GM19438 (cell line): ENCODE results near the gene GSAP.
A peak's percentile ranks its signal among the peaks of the same experiment; 100 is the strongest.

Experiments
- ATAC-seq: cut with Tn5 transposase; IDR thresholded peaks from one replicate; pipeline ENCODE4 v1.9.1; 2021; ENCODE audit warnings: low read depth; ENCODE audit not compliant: unreplicated experiment

The GSAP gene

GRCh38 chr7:77409739-77410547, 6.2 kb downstream of the GSAP start:
- no peak for ATAC-seq

- no peak for ATAC-seq
Measured at GRCh38 chr7:77409005-77409738, 7.0 kb downstream of the GSAP start.

DNA sequence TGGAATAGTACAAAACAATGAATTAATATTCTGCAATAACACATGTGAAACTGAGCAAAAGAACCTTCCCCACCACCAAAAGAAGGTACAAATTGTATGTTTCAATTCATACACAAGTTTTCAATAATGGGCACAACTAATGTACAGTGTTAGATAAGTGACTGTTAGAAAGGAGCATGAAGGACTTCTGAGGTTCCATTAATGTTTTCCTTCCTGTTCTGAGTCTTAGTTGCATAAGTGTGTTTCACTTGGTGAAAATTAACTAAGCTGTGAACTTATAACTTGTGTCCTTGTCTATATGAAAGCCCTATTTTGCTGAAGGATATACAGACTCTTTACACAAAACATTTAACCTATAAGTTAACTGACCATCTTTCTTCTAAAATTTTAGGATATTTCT, 8.2 kb downstream of the GSAP start:
- ATAC-seq, result no peak

GRCh38 chr7:77406421-77406820, 9.7 kb downstream of the GSAP start:
- no peak for ATAC-seq

DNA sequence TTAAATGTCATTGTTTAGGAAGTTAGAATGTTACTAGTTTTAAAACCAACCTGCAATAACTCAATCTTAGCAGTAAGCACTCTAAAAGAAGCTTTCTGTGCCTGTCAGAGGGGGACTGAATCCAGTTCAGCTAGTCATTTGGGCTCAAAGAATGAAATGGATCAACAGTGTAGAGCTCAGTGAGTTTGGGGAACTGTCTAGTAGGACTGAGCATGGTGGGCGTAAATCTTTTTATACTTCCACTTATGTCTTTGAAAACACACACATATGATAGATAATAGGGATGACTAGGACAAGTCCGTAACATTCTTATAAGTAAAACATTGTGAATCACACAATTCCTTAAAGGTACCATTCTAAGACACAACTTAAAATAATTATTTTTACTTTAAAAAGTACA, 11.5 kb downstream of the GSAP start:
- ATAC-seq, result no peak

DNA sequence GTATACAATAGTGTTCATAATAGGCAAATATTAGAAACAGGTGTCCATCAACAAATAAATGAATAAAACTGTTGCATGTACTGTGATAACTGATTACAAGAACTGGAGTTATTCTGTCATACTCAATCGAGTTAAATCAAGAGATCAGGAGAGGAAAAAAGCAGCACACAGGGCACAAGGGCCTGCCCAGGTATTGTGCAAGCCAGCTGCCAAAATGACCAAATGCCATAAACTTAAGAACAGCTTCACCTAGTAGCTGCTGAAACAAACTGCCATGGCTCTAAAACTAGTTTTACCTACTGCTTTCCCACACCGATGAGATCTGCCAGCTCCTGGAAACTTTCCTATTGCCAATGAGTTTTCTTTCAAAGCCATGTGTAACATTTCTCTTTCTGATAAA, 12.2 kb downstream of the GSAP start:
- no peak for ATAC-seq

GRCh38 chr7:77402818-77403217, 13.3 kb downstream of the GSAP start:
- no peak for ATAC-seq

GRCh38 chr7:77401002-77401401, 15.1 kb downstream of the GSAP start:
- no peak for ATAC-seq

DNA sequence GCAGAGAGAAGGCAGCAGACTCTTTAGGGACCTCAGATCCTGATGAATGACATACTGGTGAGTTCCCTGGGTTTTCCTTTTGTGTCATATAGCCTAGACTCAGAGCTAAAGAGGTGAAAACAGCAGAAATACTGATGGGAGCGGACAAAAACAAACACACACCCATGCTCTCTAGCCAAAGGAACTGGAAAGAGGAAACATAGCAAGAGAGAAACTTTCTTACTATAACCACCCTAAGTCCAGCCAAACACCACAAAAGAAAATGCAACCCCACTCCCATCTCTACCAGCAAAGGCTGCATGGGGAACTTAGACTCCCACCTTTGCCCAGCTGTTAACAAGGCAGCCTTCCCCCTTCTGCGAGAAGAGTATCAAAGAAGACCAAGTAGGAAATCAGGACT, 16.3 kb downstream of the GSAP start:
- no peak for ATAC-seq

- ATAC-seq, result no peak
Measured at GRCh38 chr7:77396894-77397547, 19.1 kb downstream of the GSAP start.

DNA sequence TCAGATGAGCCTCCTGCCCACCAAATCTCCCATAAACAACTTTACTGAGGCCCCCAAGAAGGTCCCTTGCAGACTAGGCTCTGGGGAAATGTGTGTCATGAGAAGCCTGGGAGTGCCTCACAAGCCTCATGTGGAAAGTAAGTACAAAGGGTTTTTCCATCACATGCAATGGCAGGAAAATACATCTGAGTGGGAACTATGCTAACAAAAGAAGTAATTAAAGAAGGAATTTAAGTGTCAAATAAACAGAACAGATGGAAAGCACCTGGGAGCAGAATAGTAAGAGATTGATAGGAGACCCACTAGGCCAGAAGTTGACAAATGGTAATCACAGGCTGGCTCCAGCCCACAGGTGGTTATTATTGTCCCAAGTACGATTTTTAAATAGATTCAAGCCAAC, 20.5 kb downstream of the GSAP start:
- ATAC-seq, result no peak

GRCh38 chr7:77393954-77394353, 22.2 kb downstream of the GSAP start:
- no peak for ATAC-seq

DNA sequence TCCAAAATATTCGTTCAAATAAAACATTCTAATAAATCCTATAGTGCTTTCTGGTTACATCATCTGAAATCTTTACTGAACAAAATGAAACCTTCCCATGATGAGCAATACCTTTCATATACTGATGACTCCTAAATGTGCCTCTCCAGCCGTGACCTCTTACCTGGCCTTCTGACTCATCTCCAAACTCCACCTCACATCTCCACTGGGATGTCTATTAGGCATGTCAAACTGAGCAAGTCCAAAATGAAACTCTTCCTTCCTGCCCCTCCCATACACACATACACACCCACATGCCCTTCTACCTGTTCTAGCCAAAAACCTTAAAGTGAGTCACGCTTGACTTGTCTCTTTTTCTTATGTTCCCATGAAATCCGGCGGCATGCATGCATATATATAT, 22.9 kb downstream of the GSAP start:
- ATAC-seq, result peak; percentile 89

GRCh38 chr7:77391230-77391629, 24.9 kb downstream of the GSAP start:
- no peak for ATAC-seq

DNA sequence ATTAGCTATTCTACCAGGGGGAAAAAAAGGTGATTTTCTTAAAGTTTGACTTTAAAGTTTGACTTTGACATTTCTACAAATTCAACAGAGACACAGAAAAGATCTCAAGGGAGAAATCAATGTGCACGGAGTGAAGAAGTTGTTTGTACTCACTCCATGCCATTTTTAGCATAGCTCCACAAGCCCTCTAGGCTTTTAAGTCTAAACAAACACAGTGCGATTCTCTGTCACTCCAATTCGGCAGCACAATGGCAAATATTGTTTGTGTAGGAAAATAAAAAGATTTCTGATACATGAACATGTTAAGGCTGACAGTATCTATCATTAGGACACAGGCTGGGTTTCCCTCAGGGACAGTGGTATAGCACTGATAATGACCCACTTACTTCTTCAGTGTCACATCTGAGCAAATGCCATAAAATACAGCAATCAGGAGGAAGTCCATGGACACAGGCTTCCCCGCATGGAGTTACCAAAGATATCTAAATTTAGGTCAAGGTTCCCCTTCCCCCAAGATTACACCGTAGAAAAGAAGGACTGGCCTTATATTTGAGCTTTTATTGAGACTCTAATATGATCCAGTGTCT, 28.0 kb downstream of the GSAP start:
- no peak for ATAC-seq

DNA sequence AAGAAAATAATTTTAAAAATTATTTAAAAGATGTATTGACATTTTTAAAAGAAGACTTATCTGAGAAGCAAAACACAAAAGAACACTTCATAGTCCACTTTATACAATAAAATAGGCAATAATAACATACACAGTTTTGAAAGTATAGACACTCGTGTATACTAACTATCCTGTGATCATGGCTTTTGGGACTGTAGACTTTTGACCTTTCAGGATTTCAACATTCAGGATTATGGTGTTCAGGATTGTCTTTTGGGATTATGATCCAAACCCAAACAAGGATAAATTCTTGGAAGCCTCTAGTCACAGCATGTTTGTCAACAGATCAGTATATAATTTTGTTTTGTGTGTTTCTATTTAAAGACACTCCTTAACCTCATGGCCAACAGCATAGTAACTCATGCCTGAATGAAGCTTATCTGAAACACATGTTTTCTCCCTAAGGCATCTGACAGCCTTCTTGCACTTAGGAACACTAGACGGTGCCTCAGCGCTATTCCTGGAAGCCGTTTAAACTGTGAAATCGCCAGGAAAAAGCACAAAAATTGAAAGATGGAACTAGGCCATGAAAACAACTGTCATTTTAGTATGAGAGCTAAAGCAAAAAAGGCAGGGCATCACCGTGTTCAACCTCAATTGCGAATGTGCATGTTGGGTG, 29.9 kb downstream of the GSAP start:
- ATAC-seq, result no peak

GRCh38 chr7:77383333-77383740, 32.8 kb downstream of the GSAP start:
- no peak for ATAC-seq

DNA sequence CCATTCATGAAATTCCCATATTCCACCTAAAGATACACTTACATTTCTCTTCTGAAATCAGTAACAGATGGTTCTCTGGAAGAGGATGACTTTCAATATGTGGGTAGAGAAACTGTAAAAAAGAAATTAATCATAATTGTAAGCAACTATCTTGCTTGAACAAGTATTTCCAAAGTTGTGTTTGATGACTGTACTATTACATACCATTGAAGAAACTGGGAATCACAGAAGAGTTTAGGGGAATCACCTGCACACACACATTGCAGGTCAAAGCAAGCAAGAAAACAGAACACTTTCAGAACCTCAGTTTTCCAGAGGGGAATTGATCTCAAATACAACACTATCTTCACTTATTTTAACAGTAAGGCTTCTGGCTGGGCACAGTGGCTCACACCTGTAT, 33.6 kb downstream of the GSAP start:
- no peak for ATAC-seq

DNA sequence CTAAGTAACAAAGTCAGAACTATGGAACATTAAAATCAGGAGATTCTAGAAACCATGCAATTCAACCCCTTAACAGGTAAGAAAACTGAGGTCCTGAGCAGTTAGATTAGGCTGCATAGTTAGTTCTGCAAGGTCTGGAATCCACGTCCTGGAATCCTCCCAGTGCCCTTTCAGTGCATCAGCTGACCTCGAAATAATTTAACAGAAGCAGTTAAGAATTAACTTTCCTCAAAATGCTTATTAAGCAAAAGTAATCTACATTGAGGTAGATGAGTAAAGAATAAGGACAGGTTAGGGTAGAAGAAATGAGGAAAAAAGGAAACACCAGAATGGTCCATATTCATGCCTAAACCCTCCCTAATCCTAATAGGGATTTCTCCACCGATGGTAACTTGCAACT, 37.6 kb downstream of the GSAP start:
- ATAC-seq, result no peak

- peak; percentile 66 for ATAC-seq
Measured at GRCh38 chr7:77370606-77371005, 45.5 kb downstream of the GSAP start.

GRCh38 chr7:77368974-77369373, 47.2 kb downstream of the GSAP start:
- no peak for ATAC-seq
